Hematopoietic multipotent progenitor cell treated with erythropoietin and hydrocortisone succinate and interleukin-3 and kit ligand, for 17 days (in vitro differentiated cells): Measurements from ENCODE around the gene VPREB1.
"Not testable (repeated sequence)": the region's sequence is repeated elsewhere in the genome, so short reads cannot be mapped to it uniquely, and the experiment has no call there.

Source experiments
- DNase-seq: peaks from one replicate; pipeline ENCODE4 v3.0.0-alpha.2; 2015; ENCODE audit warnings: low spot score

Gene VPREB1

GRCh38 chr22:22246706-22247105 lies 2.1 kb downstream of the VPREB1 start:
- no peak for DNase-seq

- DNase-seq: no peak
Observed at GRCh38 chr22:22248878-22249277, 4.3 kb downstream of the VPREB1 start.

- DNase-seq: not testable (repeated sequence)
Observed at GRCh38 chr22:22250651-22251050, 6.1 kb downstream of the VPREB1 start.

- not testable (repeated sequence) for DNase-seq
Observed at GRCh38 chr22:22256133-22256532, 11.5 kb downstream of the VPREB1 start.

- not testable (repeated sequence) for DNase-seq
Observed at GRCh38 chr22:22258597-22259415, 14.2 kb downstream of the VPREB1 start.

- not testable (repeated sequence) for DNase-seq
Observed at GRCh38 chr22:22260169-22260568, 15.6 kb downstream of the VPREB1 start.

GRCh38 chr22:22260586-22260985 lies 16.0 kb downstream of the VPREB1 start:
- DNase-seq: not testable (repeated sequence)

GRCh38 chr22:22262332-22263074 lies 17.9 kb downstream of the VPREB1 start:
- DNase-seq: not testable (repeated sequence)

- DNase-seq: not testable (repeated sequence)
Observed at GRCh38 chr22:22263823-22264222, 19.2 kb downstream of the VPREB1 start.

GRCh38 chr22:22270036-22270676 lies 25.6 kb downstream of the VPREB1 start:
- not testable (repeated sequence) for DNase-seq

- not testable (repeated sequence) for DNase-seq
Observed at GRCh38 chr22:22277423-22277822, 32.8 kb downstream of the VPREB1 start.

- DNase-seq: not testable (repeated sequence)
Observed at GRCh38 chr22:22284962-22285756, 40.6 kb downstream of the VPREB1 start.

GRCh38 chr22:22286390-22287105 lies 42.0 kb downstream of the VPREB1 start:
- DNase-seq: not testable (repeated sequence)

- not testable (repeated sequence) for DNase-seq
Observed at GRCh38 chr22:22287106-22287626, 42.6 kb downstream of the VPREB1 start.

- DNase-seq: not testable (repeated sequence)
Observed at GRCh38 chr22:22289666-22290065, 45.1 kb downstream of the VPREB1 start.

GRCh38 chr22:22291129-22291806 lies 46.7 kb downstream of the VPREB1 start:
- not testable (repeated sequence) for DNase-seq

- not testable (repeated sequence) for DNase-seq
Observed at GRCh38 chr22:22292656-22293055, 48.1 kb downstream of the VPREB1 start.

- DNase-seq: not testable (repeated sequence)
Observed at GRCh38 chr22:22293436-22293835, 48.9 kb downstream of the VPREB1 start.

GRCh38 chr22:22294641-22295040 lies 50.1 kb downstream of the VPREB1 start:
- DNase-seq: not testable (repeated sequence)
